HL-60 (cell line): ENCODE results near the gene ABCC1.
A peak's percentile ranks its signal among the peaks of the same experiment; 100 is the strongest.

Experiments used
- DNase-seq, 2 experiments: peaks; one replicate each; pipeline ENCODE4 v3.0.0-alpha.2; 2010 to 2020; ENCODE audit warnings: low read depth in 1 of 2, low spot score in 1 of 2
- H3K27ac ChIP-seq: fragments of 250-450 bp; sonication (Bioruptor Pico); replicated peaks from 2 replicates; pipeline ENCODE4 v1.5.1; 2020; ENCODE audit warnings: mild to moderate bottlenecking, moderate library complexity
- H3K27me3 ChIP-seq: fragments of 250-450 bp; sonication (Bioruptor Pico); 2 replicates; pipeline ENCODE4 v1.5.1; 2021; ENCODE audit warnings: mild to moderate bottlenecking, moderate library complexity; ENCODE audit not compliant: insufficient read depth, poor library complexity, severe bottlenecking
- H3K4me3 ChIP-seq: replicated peaks from 2 replicates; pipeline ENCODE4 v1.5.1; 2011; ENCODE audit warnings: mild to moderate bottlenecking, control low read depth, low read length; ENCODE audit not compliant: insufficient read depth
- CTCF ChIP-seq: IDR thresholded peaks from one replicate; pipeline ENCODE4 v1.5.1; 2011; ENCODE audit warnings: low read length, control low read depth, inconsistent platforms; ENCODE audit not compliant: insufficient read depth
- GABPA ChIP-seq: IDR thresholded peaks from 2 replicates; pipeline ENCODE4 v1.6.1; 2012; ENCODE audit warnings: low read depth
- POLR2AphosphoS5 ChIP-seq: IDR thresholded peaks from 2 replicates; pipeline ENCODE4 v1.6.1; 2012; ENCODE audit warnings: low read depth
- REST ChIP-seq: IDR thresholded peaks from 2 replicates; pipeline ENCODE4 v1.6.1; 2012; ENCODE audit warnings: low read depth; ENCODE audit not compliant: insufficient replicate concordance
- SPI1 ChIP-seq: IDR thresholded peaks from 2 replicates; pipeline ENCODE4 v1.6.1; 2012; ENCODE audit warnings: low read depth, mild to moderate bottlenecking, borderline replicate concordance

Gene ABCC1

GRCh38 chr16:15951852-15952251 lies 2.4 kb downstream of the ABCC1 start:
- no peak overlapping the region for H3K4me3 ChIP-seq
- no peaks in the 10 kb centered on the region for H3K27me3 ChIP-seq
- no peak overlapping the region; the same call in 1 of the 2 replicates for H3K27ac ChIP-seq
- peak in 1 of 2 experiments; percentile 43 for DNase-seq
- TF ChIP-seq CTCF (no peak), SPI1 (no peak), POLR2AphosphoS5 (no peak; the same call in 1 of the 2 replicates), GABPA (no peak), REST (no peak)

- TF ChIP-seq POLR2AphosphoS5 (no peak), REST (no peak), CTCF (no peak), SPI1 (no peak), GABPA (no peak)
- Histone ChIP-seq H3K27me3 (no peaks in the 10 kb centered on the region), H3K27ac (no peak overlapping the region; the same call in 1 of the 2 replicates), H3K4me3 (no peak overlapping the region)
- peak in 1 of 2 experiments; percentile 24 for DNase-seq
These were observed 2.9 kb downstream of the ABCC1 start for GRCh38 chr16:15952265-15952711.

- Histone ChIP-seq H3K27me3 (no peaks in the 10 kb centered on the region), H3K27ac (no peak overlapping the region), H3K4me3 (no peak overlapping the region)
- no peak for TF ChIP-seq REST
- no peak for TF ChIP-seq SPI1
- no peak for TF ChIP-seq CTCF
- no peak for TF ChIP-seq GABPA
- TF ChIP-seq POLR2AphosphoS5, result no peak
- no peak for DNase-seq
These were observed 4.1 kb downstream of the ABCC1 start for GRCh38 chr16:15953477-15953876.
